HepG2 (cell line): ENCODE measurements around the gene PLIN5. TPM values are rescaled to one million over a fixed set of nuclear protein-coding genes. Genes with fewer than 3 reads are reported as not detected.

ENCODE experiments used
- BRCA1 ChIP-seq: sonication (generic); formaldehyde crosslinking; IDR thresholded peaks from 2 replicates; pipeline ENCODE4 v1.4.0; 2020; ENCODE audit warnings: missing genetic modification reagents
- CHD4 ChIP-seq: fragments of 200-600 bp; sonication (generic); IDR thresholded peaks from 2 replicates; pipeline ENCODE4 v1.7.0; 2017; ENCODE audit warnings: mild to moderate bottlenecking, low read length, borderline replicate concordance
- CREB1 ChIP-seq, 2 experiments: fragments of 450-650 bp in 1 of 2; IDR thresholded peaks; 2 replicates each; pipeline ENCODE4 v1.6.1; 2016 to 2017; ENCODE audit warnings: control low read depth in 1 of 2, mild to moderate bottlenecking in 1 of 2, missing compliant biosample characterization in 1 of 2, missing genetic modification characterization in 1 of 2
- ELF4 ChIP-seq: sonication (generic); formaldehyde crosslinking; IDR thresholded peaks from 2 replicates; pipeline ENCODE4 v1.5.0; 2020; ENCODE audit warnings: missing genetic modification reagents, mild to moderate bottlenecking, moderate library complexity, borderline replicate concordance
- ESRRA ChIP-seq: sonication (generic); formaldehyde crosslinking; IDR thresholded peaks from 2 replicates; pipeline ENCODE4 v1.5.1; 2020; ENCODE audit warnings: mild to moderate bottlenecking, low read depth, missing genetic modification reagents
- FOXC1 ChIP-seq: sonication (generic); formaldehyde crosslinking; IDR thresholded peaks from 2 replicates; pipeline ENCODE4 v1.8.0; 2022; ENCODE audit warnings: mild to moderate bottlenecking, missing genetic modification reagents, borderline replicate concordance
- HNRNPLL ChIP-seq: fragments of 200-400 bp; formaldehyde crosslinking; IDR thresholded peaks from 2 replicates; pipeline ENCODE4 v1.6.1; 2017; ENCODE audit warnings: mild to moderate bottlenecking, low read depth, low read length; ENCODE audit not compliant: poor library complexity, severe bottlenecking
- JUN ChIP-seq: sonication (generic); formaldehyde crosslinking; IDR thresholded peaks from 2 replicates; pipeline ENCODE4 v1.4.0; 2020; ENCODE audit warnings: mild to moderate bottlenecking, missing genetic modification reagents
- KAT2B ChIP-seq: fragments of 150-350 bp; IDR thresholded peaks from 2 replicates; pipeline ENCODE4 v1.6.1; 2014; ENCODE audit warnings: low read depth, low read length, borderline replicate concordance
- KDM3A ChIP-seq: IDR thresholded peaks from 2 replicates; pipeline ENCODE4 v1.6.1; 2018; ENCODE audit warnings: low read depth, missing compliant biosample characterization
- KLF15 ChIP-seq: sonication (generic); formaldehyde crosslinking; IDR thresholded peaks from 2 replicates; pipeline ENCODE4 v1.8.1; 2023; ENCODE audit warnings: borderline replicate concordance, mild to moderate bottlenecking, inconsistent platforms, missing genetic modification reagents, mixed read lengths
- KLF6 ChIP-seq: IDR thresholded peaks from 2 replicates; pipeline ENCODE4 v1.8.0; 2016; ENCODE audit warnings: missing biosample characterization, missing genetic modification reagents
- LCORL ChIP-seq, 2 experiments: fragments of 450-650 bp in 1 of 2; sonication (generic) in 1 of 2; formaldehyde crosslinking in 1 of 2; IDR thresholded peaks; 2 replicates each; pipeline versions ENCODE4 v1.5.0 to v1.6.1; 2017 to 2020; ENCODE audit warnings: antibody characterized with exemption in 1 of 2, missing genetic modification reagents in 1 of 2
- MATR3 ChIP-seq: sonication (generic); formaldehyde crosslinking; IDR thresholded peaks from 2 replicates; pipeline ENCODE4 v1.4.0; 2020; ENCODE audit warnings: missing genetic modification reagents
- MAZ ChIP-seq, 2 experiments: sonication (generic) in 1 of 2; formaldehyde crosslinking in 1 of 2; IDR thresholded peaks; 2 replicates each; pipeline versions ENCODE4 v1.5.0 to v1.6.1; 2012 to 2020; ENCODE audit warnings: low read depth in 2 of 2, mild to moderate bottlenecking in 2 of 2, borderline replicate concordance in 1 of 2, improper control_type of control experiment in 1 of 2, low read length in 1 of 2, missing genetic modification reagents in 1 of 2, moderate library complexity in 1 of 2
- MED13 ChIP-seq: sonication (generic); formaldehyde crosslinking; IDR thresholded peaks from 2 replicates; pipeline ENCODE4 v1.5.0; 2020; ENCODE audit warnings: missing genetic modification reagents
- MTA1 ChIP-seq: sonication (generic); formaldehyde crosslinking; IDR thresholded peaks from 2 replicates; pipeline ENCODE4 v1.4.0; 2020; ENCODE audit warnings: missing genetic modification reagents, mild to moderate bottlenecking, borderline replicate concordance
- NFE2L1 ChIP-seq: sonication (generic); formaldehyde crosslinking; IDR thresholded peaks from 2 replicates; pipeline ENCODE4 v1.4.0; 2020; ENCODE audit warnings: missing genetic modification reagents, mild to moderate bottlenecking, borderline replicate concordance
- PCBP2 ChIP-seq: fragments of 200-400 bp; formaldehyde crosslinking; optimal IDR thresholded peaks from 2 replicates; pipeline ENCODE3; 2018; ENCODE audit warnings: low read length, low read depth; ENCODE audit not compliant: poor library complexity, severe bottlenecking
- THAP9 ChIP-seq: sonication (generic); formaldehyde crosslinking; IDR thresholded peaks from 2 replicates; pipeline ENCODE4; 2020; ENCODE audit warnings: missing genetic modification reagents, mild to moderate bottlenecking, borderline replicate concordance
- ZFP41 ChIP-seq: sonication (generic); formaldehyde crosslinking; IDR thresholded peaks from 2 replicates; pipeline ENCODE4 v1.4.0; 2020; ENCODE audit warnings: mild to moderate bottlenecking, missing genetic modification reagents, borderline replicate concordance
- ZMYM3 ChIP-seq: sonication (generic); formaldehyde crosslinking; IDR thresholded peaks from 2 replicates; pipeline ENCODE4 v1.5.1; 2020; ENCODE audit warnings: mild to moderate bottlenecking, missing genetic modification reagents
- ZNF205 ChIP-seq: IDR thresholded peaks from 2 replicates; pipeline ENCODE4 v1.6.1; 2018; ENCODE audit warnings: missing biosample characterization, missing genetic modification reagents
- ZNF446 ChIP-seq: sonication (generic); formaldehyde crosslinking; IDR thresholded peaks from 2 replicates; pipeline ENCODE4 v1.5.0; 2020; ENCODE audit warnings: mild to moderate bottlenecking, missing genetic modification reagents
- ZNF563 ChIP-seq: sonication (generic); formaldehyde crosslinking; IDR thresholded peaks from 2 replicates; pipeline ENCODE4 v1.8.0; 2022; ENCODE audit warnings: mild to moderate bottlenecking, moderate library complexity, missing genetic modification reagents
- ZNF672 ChIP-seq: sonication (generic); formaldehyde crosslinking; IDR thresholded peaks from 2 replicates; pipeline ENCODE4 v1.8.1; 2022; ENCODE audit warnings: missing genetic modification reagents
- ZNF790 ChIP-seq: sonication (generic); formaldehyde crosslinking; IDR thresholded peaks from 2 replicates; pipeline ENCODE4 v1.8.0; 2022; ENCODE audit warnings: missing genetic modification reagents, mild to moderate bottlenecking, borderline replicate concordance
- polyA plus RNA-seq, 8 experiments: library from polyadenylated mRNA; depleted of rRNA in 3 of 8; stranded (reverse) in 7 of 8; unstranded in 1 of 8; fragments of >200 nt; fragmentation: Illumina TruSeq in 4 of 8; extraction: Trizol in 4 of 8; gene quantifications; 2 replicates each; pipeline versions ENCODE4 v1.2.1 to v1.2.3, GENCODE V29; 2011 to 2016; ENCODE audit warnings: low read depth in 4 of 8, missing spikeins in 1 of 8, mixed read lengths in 1 of 8; ENCODE audit not compliant: insufficient read depth in 1 of 8
- total RNA-seq, 5 experiments: library from RNA; depleted of rRNA; stranded (reverse); fragments of >200 nt; fragmentation: Illumina TruSeq; extraction: Trizol; gene quantifications; 2 replicates each; pipeline ENCODE4 v1.2.3, GENCODE V29; 2016; ENCODE audit warnings: low read depth in 1 of 5
- TF ChIP-seq, protein P1 (sequence below): IDR thresholded peaks from 2 replicates; pipeline ENCODE4 v1.6.1; 2012; ENCODE audit warnings: inconsistent platforms

PLIN5 gene
- total and polyA plus RNA-seq, 2 of the 13 experiments (the other 11 are each of a cell fraction or from before 2014, with no cell fraction given): 1.8 to 4.8 TPM

DNA sequence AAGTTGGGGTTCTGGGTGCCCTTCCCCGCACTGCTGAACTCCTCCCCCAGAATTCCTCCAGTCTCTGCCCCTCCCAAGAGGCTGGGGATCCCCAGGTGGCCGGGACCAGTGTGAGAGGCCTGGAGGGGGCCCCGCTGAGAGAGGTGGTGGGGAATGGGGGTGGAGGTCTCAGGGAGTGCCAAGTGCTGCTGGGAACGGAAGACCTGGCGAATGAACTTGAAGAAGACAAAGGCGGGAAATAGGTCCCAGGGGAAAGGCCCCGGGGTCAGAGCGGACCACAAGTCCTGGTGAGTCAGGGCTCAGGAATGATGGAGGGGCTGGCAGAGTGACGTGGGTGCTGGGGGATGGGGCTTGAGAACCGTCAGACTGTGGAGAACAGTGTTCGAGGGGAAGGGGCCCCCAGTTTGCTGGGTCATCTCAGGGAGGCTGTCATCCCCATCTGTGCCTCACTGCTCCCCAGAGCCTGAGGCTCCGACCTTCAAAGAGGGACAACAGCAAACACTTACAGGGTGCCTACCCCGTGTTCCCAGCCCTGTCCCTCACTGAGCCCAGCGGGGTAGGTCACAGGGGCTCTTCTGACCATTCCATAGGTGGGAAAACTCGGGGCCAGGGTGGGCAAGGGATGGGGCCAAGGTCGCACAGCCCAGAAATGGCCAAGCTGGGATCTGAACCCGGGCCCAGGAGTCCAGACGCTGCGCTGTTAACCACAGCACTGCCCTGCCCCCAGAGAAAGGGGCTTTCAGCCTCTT is 40.4 kb upstream of the PLIN5 start (continued):
- TF ChIP-seq LCORL (IDR thresholded peaks at IDR 0.05) (no peak), LCORL (CRISPR knock-in tag; IDR thresholded peaks at IDR 0.05) (no peak), JUN (no peak), ZMYM3 (CRISPR knock-in tag) (no peak), ESRRA (CRISPR knock-in tag) (no peak), THAP9 (CRISPR knock-in tag) (no peak), CHD4 (no peak), MATR3 (CRISPR knock-in tag) (no peak), CREB1 (IDR thresholded peaks at IDR 0.05) (peak; percentile 45; the same call in 1 of the 2 replicates), CREB1 (CRISPR knock-in tag; IDR thresholded peaks at IDR 0.05) (0 out of 2 replicates have a peak, but pooled peaks have one; percentile 29), FOXC1 (CRISPR knock-in tag) (no peak), NFE2L1 (no peak), MTA1 (CRISPR knock-in tag) (no peak), BRCA1 (CRISPR knock-in tag) (no peak), ZNF446 (CRISPR knock-in tag) (no peak), ELF4 (CRISPR knock-in tag) (no peak), KLF15 (CRISPR knock-in tag) (no peak), KAT2B (no peak), ZFP41 (CRISPR knock-in tag) (no peak), ZNF790 (no peak), MED13 (CRISPR knock-in tag) (no peak), KDM3A (CRISPR knock-in tag) (no peak), ZNF205 (CRISPR knock-in tag) (0 out of 2 replicates have a peak, but pooled peaks have one; percentile 44), KLF6 (CRISPR knock-in tag) (no peak), MAZ (IDR thresholded peaks at IDR 0.05; ENCODE audit: borderline replicate concordance, low read depth, low read length) (no peak), MAZ (CRISPR knock-in tag; IDR thresholded peaks at IDR 0.05; ENCODE audit: low read depth) (no peak), ZNF672 (CRISPR knock-in tag) (no peak), HNRNPLL (no peak), PCBP2 (no peak), ZNF563 (CRISPR knock-in tag) (no peak)
- TF ChIP-seq, protein P1, sequence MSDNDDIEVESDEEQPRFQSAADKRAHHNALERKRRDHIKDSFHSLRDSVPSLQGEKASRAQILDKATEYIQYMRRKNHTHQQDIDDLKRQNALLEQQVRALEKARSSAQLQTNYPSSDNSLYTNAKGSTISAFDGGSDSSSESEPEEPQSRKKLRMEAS: no peak
